CD14-positive monocyte (primary cell): ENCODE data around the gene C2orf80. TPM values are rescaled to one million over a fixed set of nuclear protein-coding genes. Genes with fewer than 3 reads are reported as not detected.

Experiments used
- DNase-seq, 3 donors: peaks; one replicate each; pipeline ENCODE4 v3.0.0-alpha.2; 2011 to 2022
- H2AFZ ChIP-seq: 2 replicates; pipeline ENCODE4 v1.6.0; 2012; ENCODE audit warnings: mild to moderate bottlenecking, low read depth, low read length, inconsistent platforms; ENCODE audit not compliant: insufficient read depth, poor library complexity, severe bottlenecking
- H3K27ac ChIP-seq, 2 donors: 1 replicate in 1 of 2; 2 replicates in 1 of 2; pipeline ENCODE4 v1.5.1; 2012 to 2013; ENCODE audit warnings: low read length in 2 of 2, control low read depth in 1 of 2, inconsistent platforms in 1 of 2, low read depth in 1 of 2, mild to moderate bottlenecking in 1 of 2
- H3K27me3 ChIP-seq, 2 donors: one replicate each; pipeline versions ENCODE4 v1.6.0 to v1.6.1; 2011 to 2013; ENCODE audit warnings: low read length in 2 of 2; ENCODE audit not compliant: control insufficient read depth in 2 of 2, insufficient read depth in 2 of 2
- H3K36me3 ChIP-seq, 2 donors: replicated peaks in 1 of 2; 1 replicate in 1 of 2; 2 replicates in 1 of 2; pipeline versions ENCODE4 v1.5.1 to v1.6.1; 2012 to 2013; ENCODE audit warnings: low read length in 2 of 2, control low read depth in 1 of 2, inconsistent platforms in 1 of 2, mild to moderate bottlenecking in 1 of 2; ENCODE audit not compliant: insufficient read depth in 2 of 2, control insufficient read depth in 1 of 2
- H3K4me1 ChIP-seq, 2 donors: 1 replicate in 1 of 2; 2 replicates in 1 of 2; pipeline versions ENCODE4 v1.5.1 to v1.6.1; 2012 to 2013; ENCODE audit warnings: low read length in 2 of 2, control low read depth in 1 of 2, inconsistent platforms in 1 of 2, mild to moderate bottlenecking in 1 of 2, moderate library complexity in 1 of 2; ENCODE audit not compliant: insufficient read depth in 2 of 2, control insufficient read depth in 1 of 2
- H3K4me2 ChIP-seq: replicated peaks from 2 replicates; pipeline ENCODE3; 2012; ENCODE audit warnings: low read length, moderate library complexity, mild to moderate bottlenecking; ENCODE audit not compliant: poor library complexity, severe bottlenecking; ENCODE audit errors: extremely low read depth
- H3K4me3 ChIP-seq, 3 experiments: fragments of 200-600 bp in 1 of 3; sonication (generic) in 1 of 3; replicated peaks in 1 of 3; 1 replicate in 2 of 3; 2 replicates in 1 of 3; pipeline ENCODE4 v1.5.1; 2011 to 2013; ENCODE audit warnings: low read length in 3 of 3, mild to moderate bottlenecking in 3 of 3, control low read depth in 2 of 3, low read depth in 2 of 3, inconsistent platforms in 1 of 3, moderate library complexity in 1 of 3
- H3K79me2 ChIP-seq: 2 replicates; pipeline ENCODE4 v1.6.0; 2012; ENCODE audit warnings: mild to moderate bottlenecking, control low read depth, inconsistent platforms, low read length, moderate library complexity; ENCODE audit not compliant: insufficient read depth
- H3K9ac ChIP-seq: 2 replicates; pipeline ENCODE4 v1.6.0; 2017; ENCODE audit warnings: low read length, mild to moderate bottlenecking; ENCODE audit not compliant: insufficient read depth, poor library complexity, severe bottlenecking
- H3K9me3 ChIP-seq, 2 donors: replicated peaks in 1 of 2; 1 replicate in 1 of 2; 2 replicates in 1 of 2; pipeline versions ENCODE4 v1.5.1 to v1.6.1; 2012 to 2013; ENCODE audit warnings: low read length in 2 of 2, control low read depth in 1 of 2; ENCODE audit not compliant: control insufficient read depth in 1 of 2, insufficient read depth in 1 of 2
- H4K20me1 ChIP-seq: 2 replicates; pipeline ENCODE4 v1.6.0; 2012; ENCODE audit warnings: mild to moderate bottlenecking, low read length, control low read depth, moderate library complexity; ENCODE audit not compliant: insufficient read depth
- H3K27ac Mint-ChIP-seq, 7 donors: one replicate each; pipeline ENCODE4 v1.8.0; 2020; ENCODE audit warnings: mild to moderate bottlenecking in 7 of 7, mixed read lengths in 7 of 7, moderate library complexity in 6 of 7, inconsistent platforms in 2 of 7
- H3K27me3 Mint-ChIP-seq, 3 donors: one replicate each; pipeline ENCODE4 v1.8.0; 2021 to 2022; ENCODE audit warnings: low read depth in 3 of 3, mild to moderate bottlenecking in 3 of 3, mixed read lengths in 3 of 3, moderate library complexity in 3 of 3, inconsistent platforms in 1 of 3
- H3K36me3 Mint-ChIP-seq, 2 donors: one replicate each; pipeline ENCODE4 v1.8.0; 2020; ENCODE audit warnings: mixed read lengths in 2 of 2, inconsistent platforms in 1 of 2, mild to moderate bottlenecking in 1 of 2
- H3K4me1 Mint-ChIP-seq: one replicate; pipeline ENCODE4 v1.8.0; 2020; ENCODE audit warnings: mild to moderate bottlenecking, mixed read lengths
- H3K4me3 Mint-ChIP-seq, 2 donors: one replicate each; pipeline ENCODE4 v1.8.0; 2020; ENCODE audit warnings: mild to moderate bottlenecking in 2 of 2, mixed read lengths in 2 of 2, moderate library complexity in 1 of 2
- H3K9me3 Mint-ChIP-seq, 7 donors: one replicate each; pipeline ENCODE4 v1.8.0; 2020 to 2022; ENCODE audit warnings: mixed read lengths in 7 of 7, mild to moderate bottlenecking in 6 of 7, moderate library complexity in 6 of 7, inconsistent platforms in 2 of 7
- CTCF ChIP-seq: fragments of 200-600 bp; IDR thresholded peaks from one replicate; pipeline ENCODE4 v1.8.0; 2022; ENCODE audit warnings: antibody characterized with exemption, mild to moderate bottlenecking
- WGBS: methylation state at CpG from one replicate; pipeline ENCODE4 v1.1.5; 2013; ENCODE audit warnings: missing lambda C conversion rate; ENCODE audit not compliant: insufficient coverage; 5-methylcytosine and 5-hydroxymethylcytosine counted together
- intact Hi-C, 2 donors: fragments of 100-400 bp; cut with micrococcal nuclease; formaldehyde crosslinking; loops; one replicate each; pipeline versions ENCODE4 v1.15.0 to v1.15.1; 2023
- polyA plus RNA-seq, 3 donors: library from polyadenylated mRNA; depleted of rRNA in 1 of 3; unstranded in 2 of 3; stranded (reverse) in 1 of 3; fragments of 300-500 nt in 2 of 3; fragments of >200 nt in 1 of 3; fragmentation: Illumina TruSeq in 2 of 3; gene quantifications; 1 replicate in 2 of 3; 2 replicates in 1 of 3; pipeline ENCODE4 v1.2.3, GENCODE V29; 2012 to 2021

Gene C2orf80
- polyA plus RNA-seq, 3 donors: not detected

GRCh38 chr2:208150094-208150493 lies 39.7 kb downstream of the C2orf80 start:
- no peak overlapping the region for H3K4me2 ChIP-seq
- H2AFZ ChIP-seq: no peak overlapping the region
- intact Hi-C loops: no loop called here
- DNase-seq: no peak
- no peak overlapping the region for H3K9ac ChIP-seq
- no peaks in the 10 kb centered on the region for H4K20me1 ChIP-seq
- H3K27me3 ChIP-seq: no peaks in the 10 kb centered on the region
- H3K27ac ChIP-seq: no peak overlapping the region
- no peak for TF ChIP-seq CTCF
- H3K27ac Mint-ChIP-seq: no peak overlapping the region
- H3K4me3 Mint-ChIP-seq: no peak overlapping the region
- H3K36me3 Mint-ChIP-seq: no peaks in the 10 kb centered on the region
- H3K9me3 ChIP-seq: peaks cover 0 to 4% of the 10 kb centered on the region in 2 donors
- no peak overlapping the region for H3K4me3 ChIP-seq
- H3K4me1 ChIP-seq: no peaks in the 10 kb centered on the region
- H3K9me3 Mint-ChIP-seq: peaks cover 10 to 20% (median 15%) of the 10 kb centered on the region in 7 donors
- no peaks in the 10 kb centered on the region for H3K79me2 ChIP-seq
- H3K27me3 Mint-ChIP-seq: peaks cover 0 to 1% (median 0%) of the 10 kb centered on the region in 3 donors
- H3K4me1 Mint-ChIP-seq: peaks cover 5% of the 10 kb centered on the region
- H3K36me3 ChIP-seq: no peaks in the 10 kb centered on the region

DNA sequence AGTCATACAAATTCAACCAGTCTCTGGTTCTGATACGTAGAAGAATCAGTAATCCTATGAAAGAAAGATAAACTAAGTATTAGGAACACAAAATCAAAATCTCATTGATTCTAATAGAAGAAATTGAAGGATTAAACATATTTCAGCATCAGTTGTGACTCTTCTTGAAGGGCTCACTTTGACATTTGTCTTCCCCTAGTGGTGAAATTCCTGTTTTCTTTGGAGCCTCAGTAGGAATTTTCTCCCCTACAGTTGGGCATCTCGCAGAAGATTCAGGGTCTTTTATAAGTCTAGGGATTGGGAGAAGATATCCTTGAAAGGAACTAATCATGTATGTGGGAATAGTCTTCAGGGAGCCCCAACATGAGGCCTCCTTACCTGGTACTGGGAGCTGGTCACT lies 41.0 kb downstream of the C2orf80 start:
- peaks cover 0 to 4% of the 10 kb centered on the region in 2 donors for H3K9me3 ChIP-seq
- H3K79me2 ChIP-seq: no peaks in the 10 kb centered on the region
- intact Hi-C loops: no loop called here
- no CpG with 5 or more reads among the region's 2 CpGs for WGBS
- no peak overlapping the region for H3K27ac ChIP-seq
- H3K4me2 ChIP-seq: no peak overlapping the region
- H3K27ac Mint-ChIP-seq: no peak overlapping the region
- no peaks in the 10 kb centered on the region for H3K4me1 ChIP-seq
- no peak for TF ChIP-seq CTCF
- DNase-seq: no peak
- H3K9ac ChIP-seq: no peak overlapping the region
- no peaks in the 10 kb centered on the region for H4K20me1 ChIP-seq
- H3K27me3 ChIP-seq: no peaks in the 10 kb centered on the region
- no peaks in the 10 kb centered on the region for H3K36me3 Mint-ChIP-seq
- H3K27me3 Mint-ChIP-seq: peaks cover 0 to 1% (median 0%) of the 10 kb centered on the region in 3 donors
- H3K4me3 ChIP-seq: no peak overlapping the region
- peaks cover 10 to 22% (median 15%) of the 10 kb centered on the region in 7 donors for H3K9me3 Mint-ChIP-seq
- H3K4me3 Mint-ChIP-seq: no peak overlapping the region
- H2AFZ ChIP-seq: no peak overlapping the region
- peaks cover 5% of the 10 kb centered on the region for H3K4me1 Mint-ChIP-seq
- H3K36me3 ChIP-seq: no peaks in the 10 kb centered on the region
